Panc1 (cell line): ENCODE measurements around the gene PLA2G4F. TPM values are rescaled to one million over a fixed set of nuclear protein-coding genes. Genes with fewer than 3 reads are reported as not detected.

Experiments used
- ATAC-seq: fragments of 200-7000 bp; cut with Tn5 transposase; 2 replicates; pipeline ENCODE4 v1.9.1; 2020; ENCODE audit warnings: mild to moderate bottlenecking, moderate library complexity
- BruUV-seq: library from RNA; stranded (reverse); fragments of 400-500 nt; replicated peaks from 2 replicates; lab custom pipeline; 2021; lab: Mats Ljungman, UMichigan
- CTCF ChIA-PET: fragments of 300-600 bp; sonication (Branson Sonifier 250); formaldehyde crosslinking; loops from one replicate; lab custom pipeline; 2022; ENCODE audit warnings: antibody characterized with exemption; lab: Charles Lee
- POLR2A ChIA-PET: fragments of 300-600 bp; sonication (Branson Sonifier 250); formaldehyde crosslinking; loops from one replicate; lab custom pipeline; 2022; ENCODE audit warnings: antibody characterized with exemption; lab: Charles Lee
- DNase-seq: peaks from one replicate; pipeline ENCODE4 v3.0.0-alpha.2; 2010; ENCODE audit warnings: low read depth, low spot score
- H3K27ac ChIP-seq: 2 replicates; pipeline ENCODE4 v1.5.1; 2011; ENCODE audit warnings: mild to moderate bottlenecking, low read length, inconsistent platforms
- H3K27me3 ChIP-seq: fragments of 200-500 bp; sonication (Bioruptor generic); 2 replicates; pipeline ENCODE4 v1.6.0; 2014; ENCODE audit warnings: low read length, inconsistent platforms; ENCODE audit not compliant: control insufficient read depth, insufficient read depth
- H3K36me3 ChIP-seq: fragments of 200-500 bp; sonication (Bioruptor generic); 2 replicates; pipeline ENCODE4 v1.5.1; 2014; ENCODE audit warnings: inconsistent platforms, mild to moderate bottlenecking, low read length, moderate library complexity; ENCODE audit not compliant: control insufficient read depth, insufficient read depth
- H3K4me1 ChIP-seq: 2 replicates; pipeline ENCODE4 v1.5.1; 2011; ENCODE audit warnings: inconsistent platforms, mild to moderate bottlenecking, low read length, moderate library complexity; ENCODE audit not compliant: control insufficient read depth, insufficient read depth
- H3K4me3 ChIP-seq, 2 experiments: 2 replicates each; pipeline ENCODE4 v1.5.1; 2011 to 2012; ENCODE audit warnings: low read depth in 2 of 2, low read length in 2 of 2, mild to moderate bottlenecking in 2 of 2, inconsistent platforms in 1 of 2, moderate library complexity in 1 of 2
- H3K9me3 ChIP-seq: fragments of 200-500 bp; sonication (Bioruptor generic); 2 replicates; pipeline ENCODE4 v1.5.1; 2014; ENCODE audit warnings: low read depth, mild to moderate bottlenecking, inconsistent platforms, low read length, moderate library complexity; ENCODE audit not compliant: control insufficient read depth, insufficient read depth
- CTCF ChIP-seq: fragments of 450-650 bp; IDR thresholded peaks from 2 replicates; pipeline ENCODE4 v1.5.1; 2017; ENCODE audit warnings: mild to moderate bottlenecking
- POLR2AphosphoS5 ChIP-seq: IDR thresholded peaks from 2 replicates; pipeline ENCODE4 v1.6.1; 2012; ENCODE audit warnings: mild to moderate bottlenecking, low read depth, low read length, moderate library complexity
- REST ChIP-seq, 2 experiments: IDR thresholded peaks; 2 replicates each; pipeline ENCODE4 v1.6.1; 2011 to 2012; ENCODE audit warnings: low read depth in 2 of 2, control low read depth in 1 of 2, low read length in 1 of 2, mild to moderate bottlenecking in 1 of 2, moderate library complexity in 1 of 2; ENCODE audit not compliant: insufficient read depth in 1 of 2
- SIN3A ChIP-seq: IDR thresholded peaks from 2 replicates; pipeline ENCODE4 v1.6.1; 2012; ENCODE audit warnings: low read depth, mild to moderate bottlenecking, low read length, moderate library complexity, borderline replicate concordance; ENCODE audit not compliant: insufficient read depth
- TCF7L2 ChIP-seq: IDR thresholded peaks from 2 replicates; pipeline ENCODE4 v1.6.1; 2011; ENCODE audit warnings: mild to moderate bottlenecking, low read depth, low read length, inconsistent platforms
- in situ Hi-C: cut with HindIII; loops from 2 replicates; pipeline ENCODE4 v1.10.0; 2016; ENCODE audit warnings: low sequenced_read_pairs, low pct_unique_long_range_greater_than_20kb
- intact Hi-C: fragments of 100-400 bp; cut with micrococcal nuclease; formaldehyde crosslinking; loops from one replicate; pipeline ENCODE4 v1.10.0; 2022; ENCODE audit not compliant: unreplicated experiment
- total RNA-seq: library from RNA; stranded (reverse); gene quantifications from one replicate; pipeline ENCODE4 v1.2.1, GENCODE V29; 2021; ENCODE audit not compliant: unreplicated experiment

PLA2G4F gene
- total RNA-seq, 1 experiment from 2014 or later: not detected

DNA sequence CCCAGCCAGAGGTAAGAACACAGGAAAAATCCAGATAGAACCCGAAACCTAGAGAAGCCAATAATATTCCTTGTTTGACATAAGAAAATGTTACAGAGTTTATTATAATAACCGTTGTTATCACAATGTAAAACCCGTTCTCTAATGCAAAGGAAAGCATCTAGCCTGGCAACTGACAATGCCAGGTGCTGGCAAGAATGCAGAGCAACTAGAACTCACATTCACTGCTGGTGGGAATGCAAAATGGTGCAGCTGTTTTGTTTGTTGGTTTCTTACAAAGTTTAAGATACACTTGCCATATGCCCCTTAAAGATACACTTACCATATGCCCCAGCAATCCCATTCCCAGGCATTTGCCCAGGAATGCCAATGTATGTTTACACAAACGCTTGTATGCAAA lies 28.3 kb upstream of the PLA2G4F start:
- CTCF ChIA-PET: no interaction called here

GRCh38 chr15:42184296-42184695 lies 27.9 kb upstream of the PLA2G4F start:
- ATAC-seq (no peak), DNase-seq (no peak)
- Histone ChIP-seq H3K27me3 (no peaks in the 10 kb centered on the region), H3K4me1 (no peaks in the 10 kb centered on the region), H3K36me3 (peaks cover 22% of the 10 kb centered on the region), H3K4me3 (no peak overlapping the region), H3K9me3 (no peaks in the 10 kb centered on the region), H3K27ac (no peak overlapping the region)
- no TSS peak for BruUV-seq
- no peak for TF ChIP-seq TCF7L2
- TF ChIP-seq SIN3A: no peak
- TF ChIP-seq REST (IDR thresholded peaks at IDR 0.05; ENCODE audit: insufficient read depth in 1 of 2, low read depth in 2 of 2, low read length in 1 of 2): no peak
- TF ChIP-seq POLR2AphosphoS5: no peak
- intact Hi-C loops (no loop called here), in situ Hi-C loops (no loop called here)
- ChIA-PET CTCF (no interaction called here), POLR2A (no interaction called here)

More for the DNA sequence above, 28.3 kb upstream of the PLA2G4F start:
- Histone ChIP-seq H3K36me3 (peaks cover 22% of the 10 kb centered on the region), H3K27me3 (no peaks in the 10 kb centered on the region), H3K27ac (no peak overlapping the region), H3K9me3 (no peaks in the 10 kb centered on the region), H3K4me1 (no peaks in the 10 kb centered on the region), H3K4me3 (no peak overlapping the region)
- in situ Hi-C loops (no loop called here), intact Hi-C loops (no loop called here)
- POLR2A ChIA-PET: no interaction called here
- DNase-seq (no peak), ATAC-seq (no peak)
- BruUV-seq: no TSS peak
- TF ChIP-seq POLR2AphosphoS5: no peak

DNA sequence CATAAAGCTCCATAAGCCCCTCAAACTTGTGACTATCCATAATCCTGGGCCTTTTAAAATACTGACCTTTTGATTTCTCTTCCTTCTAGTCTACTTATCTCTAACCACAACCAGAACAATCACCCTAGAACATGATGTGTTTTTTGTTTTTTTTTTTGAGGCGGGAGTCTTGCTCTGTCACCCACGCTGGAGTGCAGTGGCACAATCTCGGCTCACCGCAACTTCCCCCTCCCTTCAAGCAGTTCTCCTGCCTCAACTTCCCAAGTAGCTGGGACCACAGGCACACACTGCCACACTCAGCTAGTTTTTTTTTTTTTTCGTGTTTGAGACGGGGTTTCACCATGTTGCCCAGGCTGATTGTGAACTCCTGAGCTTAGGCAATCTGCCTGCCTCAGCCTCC lies 26.5 kb upstream of the PLA2G4F start:
- Histone ChIP-seq H3K27ac (no peak overlapping the region), H3K9me3 (no peaks in the 10 kb centered on the region), H3K27me3 (no peaks in the 10 kb centered on the region), H3K4me1 (no peaks in the 10 kb centered on the region), H3K4me3 (no peak overlapping the region), H3K36me3 (peaks cover 27% of the 10 kb centered on the region)
- in situ Hi-C loops (no loop called here), intact Hi-C loops (no loop called here)
- ChIA-PET CTCF (interaction anchor here (0.7 kb wide), 1 partner anchor 751 kb away, joined by 4 read pairs; no protein-coding TSS in a partner anchor), POLR2A (no interaction called here)
- no peak for TF ChIP-seq CTCF
- TF ChIP-seq POLR2AphosphoS5: no peak
- no peak for TF ChIP-seq REST (IDR thresholded peaks at IDR 0.05; ENCODE audit: insufficient read depth in 1 of 2, low read depth in 2 of 2, low read length in 1 of 2)
- TF ChIP-seq SIN3A: no peak
- TF ChIP-seq TCF7L2: no peak
- BruUV-seq: no TSS peak
- no peak for ATAC-seq
- DNase-seq: no peak
